HEK293 (cell line): ENCODE measurements around the gene GPR179.

ENCODE experiments used
- HOXC10 ChIP-seq: sonication (generic); formaldehyde crosslinking; IDR thresholded peaks from 2 replicates; pipeline ENCODE4 v1.8.1; 2023; ENCODE audit warnings: mild to moderate bottlenecking, missing genetic modification reagents
- KLF1 ChIP-seq: fragments of 450-650 bp; formaldehyde crosslinking; IDR thresholded peaks from 2 replicates; pipeline ENCODE4 v1.5.1; 2016; ENCODE audit warnings: missing biosample characterization, missing genetic modification characterization
- KLF8 ChIP-seq: fragments of 450-650 bp; formaldehyde crosslinking; IDR thresholded peaks from 2 replicates; pipeline ENCODE4 v1.5.1; 2016; ENCODE audit warnings: missing biosample characterization, missing genetic modification characterization
- TCF7L2 ChIP-seq: IDR thresholded peaks from 2 replicates; pipeline ENCODE4 v1.6.1; 2011; ENCODE audit warnings: low read depth, mild to moderate bottlenecking, inconsistent platforms, low read length, moderate library complexity, borderline replicate concordance
- ZIC2 ChIP-seq: fragments of 450-650 bp; formaldehyde crosslinking; IDR thresholded peaks from 2 replicates; pipeline ENCODE4 v1.5.1; 2016; ENCODE audit warnings: missing biosample characterization, missing genetic modification characterization
- ZNF133 ChIP-seq: fragments of 450-650 bp; formaldehyde crosslinking; IDR thresholded peaks from 2 replicates; pipeline ENCODE4 v1.5.1; 2016; ENCODE audit warnings: missing biosample characterization, missing genetic modification characterization
- ZNF211 ChIP-seq: fragments of 450-650 bp; formaldehyde crosslinking; IDR thresholded peaks from 2 replicates; pipeline ENCODE4 v1.5.1; 2016; ENCODE audit warnings: low read depth, missing biosample characterization, missing genetic modification characterization
- ZNF394 ChIP-seq: fragments of 450-650 bp; formaldehyde crosslinking; IDR thresholded peaks from 2 replicates; pipeline ENCODE4 v1.5.1; 2016; ENCODE audit warnings: missing biosample characterization, missing genetic modification characterization, mild to moderate bottlenecking, moderate library complexity, borderline replicate concordance
- ZNF416 ChIP-seq: fragments of 450-650 bp; formaldehyde crosslinking; IDR thresholded peaks from 2 replicates; pipeline ENCODE4 v1.5.1; 2016; ENCODE audit warnings: missing biosample characterization, missing genetic modification characterization
- ZNF433 ChIP-seq: fragments of 450-650 bp; formaldehyde crosslinking; IDR thresholded peaks from 2 replicates; pipeline ENCODE4 v1.5.1; 2016; ENCODE audit warnings: missing biosample characterization, missing genetic modification characterization, low read depth
- ZNF530 ChIP-seq: fragments of 450-650 bp; formaldehyde crosslinking; IDR thresholded peaks from 2 replicates; pipeline ENCODE4 v1.5.1; 2016; ENCODE audit warnings: low read depth, missing biosample characterization, missing genetic modification characterization
- ZNF701 ChIP-seq: fragments of 450-650 bp; formaldehyde crosslinking; IDR thresholded peaks from 2 replicates; pipeline ENCODE4 v1.5.1; 2016; ENCODE audit warnings: missing biosample characterization, missing genetic modification characterization
- ZSCAN23 ChIP-seq: fragments of 450-650 bp; formaldehyde crosslinking; IDR thresholded peaks from 2 replicates; pipeline ENCODE4 v1.5.1; 2016; ENCODE audit warnings: missing biosample characterization, missing genetic modification characterization
- TF ChIP-seq, protein P1 (sequence below): fragments of 450-650 bp; formaldehyde crosslinking; IDR thresholded peaks from 2 replicates; pipeline ENCODE4 v1.5.1; 2016; ENCODE audit warnings: missing biosample characterization, missing genetic modification characterization
- TF ChIP-seq, protein P2 (sequence below): fragments of 450-650 bp; formaldehyde crosslinking; IDR thresholded peaks from 2 replicates; pipeline ENCODE4 v1.5.1; 2016; ENCODE audit warnings: missing biosample characterization, missing genetic modification characterization
- TF ChIP-seq, protein P3 (sequence below): fragments of 450-650 bp; formaldehyde crosslinking; IDR thresholded peaks from 2 replicates; pipeline ENCODE4 v1.5.1; 2017; ENCODE audit warnings: missing biosample characterization, missing genetic modification characterization
- TF ChIP-seq, protein P4 (sequence below): fragments of 450-650 bp; formaldehyde crosslinking; conservative IDR thresholded peaks from 2 replicates; pipeline ENCODE4 v1.5.1; 2016; ENCODE audit warnings: low read depth, missing biosample characterization, missing genetic modification characterization
- TF ChIP-seq, protein P5 (sequence below): fragments of 450-650 bp; formaldehyde crosslinking; IDR thresholded peaks from 2 replicates; pipeline ENCODE4 v1.5.1; 2017; ENCODE audit warnings: missing biosample characterization, missing genetic modification characterization
- TF ChIP-seq, protein P6 (sequence below): fragments of 450-650 bp; formaldehyde crosslinking; IDR thresholded peaks from 2 replicates; pipeline ENCODE4 v1.5.1; 2016; ENCODE audit warnings: missing biosample characterization, missing genetic modification characterization
- TF ChIP-seq, protein P7 (sequence below): fragments of 450-650 bp; formaldehyde crosslinking; IDR thresholded peaks from 2 replicates; pipeline ENCODE4 v1.5.1; 2016; ENCODE audit warnings: missing biosample characterization, missing genetic modification characterization

The GPR179 gene

DNA sequence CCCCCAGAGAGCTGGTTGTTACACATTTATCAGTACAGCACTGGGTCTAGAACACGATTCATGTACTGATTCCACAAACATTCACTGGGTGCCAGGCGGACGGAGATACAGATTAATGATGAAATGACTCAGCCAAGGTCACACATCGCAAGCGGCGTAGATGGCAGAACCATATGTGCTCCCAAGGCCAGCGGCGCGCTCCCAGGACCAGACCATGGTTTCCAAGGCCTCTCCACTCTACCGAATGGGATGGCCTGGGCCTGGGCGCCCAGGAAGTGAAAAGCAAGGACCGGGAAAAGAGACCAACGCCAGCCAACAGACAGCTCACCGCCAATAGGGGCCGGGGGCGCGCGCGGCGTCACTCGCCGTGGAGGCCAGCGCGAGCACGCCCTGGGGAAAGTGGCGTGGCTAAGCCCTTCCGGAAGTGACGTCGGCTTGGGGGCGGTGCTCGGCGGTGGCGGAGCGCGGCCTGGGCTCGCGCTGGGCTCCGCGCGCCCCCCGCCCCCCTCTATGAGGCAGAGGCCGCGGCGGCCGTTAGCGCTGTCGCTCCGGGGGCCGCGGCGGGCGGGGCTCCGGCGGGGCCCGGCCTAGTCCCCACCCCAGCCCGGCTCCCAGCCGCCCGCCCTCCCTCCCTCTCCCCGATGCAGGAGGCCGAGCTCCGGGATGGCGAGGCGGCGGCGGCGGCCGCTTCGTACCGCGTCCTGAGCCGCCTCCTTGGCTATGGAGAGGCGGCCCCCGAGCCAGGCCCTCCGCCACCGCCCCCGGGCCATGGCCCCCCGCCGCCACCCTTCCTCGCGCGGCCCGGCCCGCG, 7.9 kb upstream of the GPR179 start, which contains the start of gene SOCS7 (continued):
- TF ChIP-seq TCF7L2 (no peak), ZIC2 (tag by site-specific recombination) (no peak), ZSCAN23 (tag by site-specific recombination) (no peak), ZNF211 (no peak), KLF8 (tag by site-specific recombination) (peak; percentile 55; the same call in 1 of the 2 replicates), KLF1 (tag by site-specific recombination) (peak; percentile 30; the same call in 1 of the 2 replicates), ZNF416 (tag by site-specific recombination) (no peak), ZNF433 (tag by site-specific recombination) (no peak), ZNF530 (no peak), ZNF133 (tag by site-specific recombination) (no peak), ZNF701 (tag by site-specific recombination) (no peak), HOXC10 (no peak), ZNF394 (tag by site-specific recombination) (no peak)
- TF ChIP-seq, protein P1, sequence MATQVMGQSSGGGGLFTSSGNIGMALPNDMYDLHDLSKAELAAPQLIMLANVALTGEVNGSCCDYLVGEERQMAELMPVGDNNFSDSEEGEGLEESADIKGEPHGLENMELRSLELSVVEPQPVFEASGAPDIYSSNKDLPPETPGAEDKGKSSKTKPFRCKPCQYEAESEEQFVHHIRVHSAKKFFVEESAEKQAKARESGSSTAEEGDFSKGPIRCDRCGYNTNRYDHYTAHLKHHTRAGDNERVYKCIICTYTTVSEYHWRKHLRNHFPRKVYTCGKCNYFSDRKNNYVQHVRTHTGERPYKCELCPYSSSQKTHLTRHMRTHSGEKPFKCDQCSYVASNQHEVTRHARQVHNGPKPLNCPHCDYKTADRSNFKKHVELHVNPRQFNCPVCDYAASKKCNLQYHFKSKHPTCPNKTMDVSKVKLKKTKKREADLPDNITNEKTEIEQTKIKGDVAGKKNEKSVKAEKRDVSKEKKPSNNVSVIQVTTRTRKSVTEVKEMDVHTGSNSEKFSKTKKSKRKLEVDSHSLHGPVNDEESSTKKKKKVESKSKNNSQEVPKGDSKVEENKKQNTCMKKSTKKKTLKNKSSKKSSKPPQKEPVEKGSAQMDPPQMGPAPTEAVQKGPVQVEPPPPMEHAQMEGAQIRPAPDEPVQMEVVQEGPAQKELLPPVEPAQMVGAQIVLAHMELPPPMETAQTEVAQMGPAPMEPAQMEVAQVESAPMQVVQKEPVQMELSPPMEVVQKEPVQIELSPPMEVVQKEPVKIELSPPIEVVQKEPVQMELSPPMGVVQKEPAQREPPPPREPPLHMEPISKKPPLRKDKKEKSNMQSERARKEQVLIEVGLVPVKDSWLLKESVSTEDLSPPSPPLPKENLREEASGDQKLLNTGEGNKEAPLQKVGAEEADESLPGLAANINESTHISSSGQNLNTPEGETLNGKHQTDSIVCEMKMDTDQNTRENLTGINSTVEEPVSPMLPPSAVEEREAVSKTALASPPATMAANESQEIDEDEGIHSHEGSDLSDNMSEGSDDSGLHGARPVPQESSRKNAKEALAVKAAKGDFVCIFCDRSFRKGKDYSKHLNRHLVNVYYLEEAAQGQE (tag by site-specific recombination): no peak
- TF ChIP-seq, protein P2, sequence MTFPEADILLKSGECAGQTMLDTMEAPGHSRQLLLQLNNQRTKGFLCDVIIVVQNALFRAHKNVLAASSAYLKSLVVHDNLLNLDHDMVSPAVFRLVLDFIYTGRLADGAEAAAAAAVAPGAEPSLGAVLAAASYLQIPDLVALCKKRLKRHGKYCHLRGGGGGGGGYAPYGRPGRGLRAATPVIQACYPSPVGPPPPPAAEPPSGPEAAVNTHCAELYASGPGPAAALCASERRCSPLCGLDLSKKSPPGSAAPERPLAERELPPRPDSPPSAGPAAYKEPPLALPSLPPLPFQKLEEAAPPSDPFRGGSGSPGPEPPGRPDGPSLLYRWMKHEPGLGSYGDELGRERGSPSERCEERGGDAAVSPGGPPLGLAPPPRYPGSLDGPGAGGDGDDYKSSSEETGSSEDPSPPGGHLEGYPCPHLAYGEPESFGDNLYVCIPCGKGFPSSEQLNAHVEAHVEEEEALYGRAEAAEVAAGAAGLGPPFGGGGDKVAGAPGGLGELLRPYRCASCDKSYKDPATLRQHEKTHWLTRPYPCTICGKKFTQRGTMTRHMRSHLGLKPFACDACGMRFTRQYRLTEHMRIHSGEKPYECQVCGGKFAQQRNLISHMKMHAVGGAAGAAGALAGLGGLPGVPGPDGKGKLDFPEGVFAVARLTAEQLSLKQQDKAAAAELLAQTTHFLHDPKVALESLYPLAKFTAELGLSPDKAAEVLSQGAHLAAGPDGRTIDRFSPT (tag by site-specific recombination): no peak
- TF ChIP-seq, protein P3, sequence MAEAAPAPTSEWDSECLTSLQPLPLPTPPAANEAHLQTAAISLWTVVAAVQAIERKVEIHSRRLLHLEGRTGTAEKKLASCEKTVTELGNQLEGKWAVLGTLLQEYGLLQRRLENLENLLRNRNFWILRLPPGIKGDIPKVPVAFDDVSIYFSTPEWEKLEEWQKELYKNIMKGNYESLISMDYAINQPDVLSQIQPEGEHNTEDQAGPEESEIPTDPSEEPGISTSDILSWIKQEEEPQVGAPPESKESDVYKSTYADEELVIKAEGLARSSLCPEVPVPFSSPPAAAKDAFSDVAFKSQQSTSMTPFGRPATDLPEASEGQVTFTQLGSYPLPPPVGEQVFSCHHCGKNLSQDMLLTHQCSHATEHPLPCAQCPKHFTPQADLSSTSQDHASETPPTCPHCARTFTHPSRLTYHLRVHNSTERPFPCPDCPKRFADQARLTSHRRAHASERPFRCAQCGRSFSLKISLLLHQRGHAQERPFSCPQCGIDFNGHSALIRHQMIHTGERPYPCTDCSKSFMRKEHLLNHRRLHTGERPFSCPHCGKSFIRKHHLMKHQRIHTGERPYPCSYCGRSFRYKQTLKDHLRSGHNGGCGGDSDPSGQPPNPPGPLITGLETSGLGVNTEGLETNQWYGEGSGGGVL (tag by site-specific recombination): no peak
- TF ChIP-seq, protein P4, sequence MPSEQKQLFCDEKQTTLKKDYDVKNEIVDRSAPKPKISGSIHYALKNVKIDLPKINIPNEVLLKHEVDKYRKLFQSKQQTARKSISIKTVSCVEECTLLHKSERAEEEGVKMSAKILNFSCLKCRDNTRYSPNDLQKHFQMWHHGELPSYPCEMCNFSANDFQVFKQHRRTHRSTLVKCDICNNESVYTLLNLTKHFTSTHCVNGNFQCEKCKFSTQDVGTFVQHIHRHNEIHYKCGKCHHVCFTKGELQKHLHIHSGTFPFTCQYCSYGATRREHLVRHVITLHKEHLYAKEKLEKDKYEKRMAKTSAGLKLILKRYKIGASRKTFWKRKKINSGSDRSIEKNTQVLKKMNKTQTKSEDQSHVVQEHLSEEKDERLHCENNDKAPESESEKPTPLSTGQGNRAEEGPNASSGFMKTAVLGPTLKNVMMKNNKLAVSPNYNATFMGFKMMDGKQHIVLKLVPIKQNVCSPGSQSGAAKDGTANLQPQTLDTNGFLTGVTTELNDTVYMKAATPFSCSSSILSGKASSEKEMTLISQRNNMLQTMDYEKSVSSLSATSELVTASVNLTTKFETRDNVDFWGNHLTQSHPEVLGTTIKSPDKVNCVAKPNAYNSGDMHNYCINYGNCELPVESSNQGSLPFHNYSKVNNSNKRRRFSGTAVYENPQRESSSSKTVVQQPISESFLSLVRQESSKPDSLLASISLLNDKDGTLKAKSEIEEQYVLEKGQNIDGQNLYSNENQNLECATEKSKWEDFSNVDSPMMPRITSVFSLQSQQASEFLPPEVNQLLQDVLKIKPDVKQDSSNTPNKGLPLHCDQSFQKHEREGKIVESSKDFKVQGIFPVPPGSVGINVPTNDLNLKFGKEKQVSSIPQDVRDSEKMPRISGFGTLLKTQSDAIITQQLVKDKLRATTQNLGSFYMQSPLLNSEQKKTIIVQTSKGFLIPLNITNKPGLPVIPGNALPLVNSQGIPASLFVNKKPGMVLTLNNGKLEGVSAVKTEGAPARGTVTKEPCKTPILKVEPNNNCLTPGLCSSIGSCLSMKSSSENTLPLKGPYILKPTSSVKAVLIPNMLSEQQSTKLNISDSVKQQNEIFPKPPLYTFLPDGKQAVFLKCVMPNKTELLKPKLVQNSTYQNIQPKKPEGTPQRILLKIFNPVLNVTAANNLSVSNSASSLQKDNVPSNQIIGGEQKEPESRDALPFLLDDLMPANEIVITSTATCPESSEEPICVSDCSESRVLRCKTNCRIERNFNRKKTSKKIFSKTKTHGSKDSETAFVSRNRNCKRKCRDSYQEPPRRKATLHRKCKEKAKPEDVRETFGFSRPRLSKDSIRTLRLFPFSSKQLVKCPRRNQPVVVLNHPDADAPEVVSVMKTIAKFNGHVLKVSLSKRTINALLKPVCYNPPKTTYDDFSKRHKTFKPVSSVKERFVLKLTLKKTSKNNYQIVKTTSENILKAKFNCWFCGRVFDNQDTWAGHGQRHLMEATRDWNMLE (tag by site-specific recombination): peak; percentile 50; the same call in 1 of the 2 replicates
- TF ChIP-seq, protein P5, sequence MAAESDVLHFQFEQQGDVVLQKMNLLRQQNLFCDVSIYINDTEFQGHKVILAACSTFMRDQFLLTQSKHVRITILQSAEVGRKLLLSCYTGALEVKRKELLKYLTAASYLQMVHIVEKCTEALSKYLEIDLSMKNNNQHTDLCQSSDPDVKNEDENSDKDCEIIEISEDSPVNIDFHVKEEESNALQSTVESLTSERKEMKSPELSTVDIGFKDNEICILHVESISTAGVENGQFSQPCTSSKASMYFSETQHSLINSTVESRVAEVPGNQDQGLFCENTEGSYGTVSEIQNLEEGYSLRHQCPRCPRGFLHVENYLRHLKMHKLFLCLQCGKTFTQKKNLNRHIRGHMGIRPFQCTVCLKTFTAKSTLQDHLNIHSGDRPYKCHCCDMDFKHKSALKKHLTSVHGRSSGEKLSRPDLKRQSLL (tag by site-specific recombination): no peak
- TF ChIP-seq, protein P6, sequence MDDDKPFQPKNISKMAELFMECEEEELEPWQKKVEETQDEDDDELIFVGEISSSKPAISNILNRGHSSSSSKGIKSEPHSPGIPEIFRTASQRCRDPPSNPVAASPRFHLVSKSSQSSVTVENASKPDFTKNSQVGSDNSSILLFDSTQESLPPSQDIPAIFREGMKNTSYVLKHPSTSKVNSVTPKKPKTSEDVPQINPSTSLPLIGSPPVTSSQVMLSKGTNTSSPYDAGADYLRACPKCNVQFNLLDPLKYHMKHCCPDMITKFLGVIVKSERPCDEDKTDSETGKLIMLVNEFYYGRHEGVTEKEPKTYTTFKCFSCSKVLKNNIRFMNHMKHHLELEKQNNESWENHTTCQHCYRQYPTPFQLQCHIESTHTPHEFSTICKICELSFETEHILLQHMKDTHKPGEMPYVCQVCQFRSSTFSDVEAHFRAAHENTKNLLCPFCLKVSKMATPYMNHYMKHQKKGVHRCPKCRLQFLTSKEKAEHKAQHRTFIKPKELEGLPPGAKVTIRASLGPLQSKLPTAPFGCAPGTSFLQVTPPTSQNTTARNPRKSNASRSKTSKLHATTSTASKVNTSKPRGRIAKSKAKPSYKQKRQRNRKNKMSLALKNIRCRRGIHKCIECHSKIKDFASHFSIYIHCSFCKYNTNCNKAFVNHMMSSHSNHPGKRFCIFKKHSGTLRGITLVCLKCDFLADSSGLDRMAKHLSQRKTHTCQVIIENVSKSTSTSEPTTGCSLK (tag by site-specific recombination): no peak
- TF ChIP-seq, protein P7, sequence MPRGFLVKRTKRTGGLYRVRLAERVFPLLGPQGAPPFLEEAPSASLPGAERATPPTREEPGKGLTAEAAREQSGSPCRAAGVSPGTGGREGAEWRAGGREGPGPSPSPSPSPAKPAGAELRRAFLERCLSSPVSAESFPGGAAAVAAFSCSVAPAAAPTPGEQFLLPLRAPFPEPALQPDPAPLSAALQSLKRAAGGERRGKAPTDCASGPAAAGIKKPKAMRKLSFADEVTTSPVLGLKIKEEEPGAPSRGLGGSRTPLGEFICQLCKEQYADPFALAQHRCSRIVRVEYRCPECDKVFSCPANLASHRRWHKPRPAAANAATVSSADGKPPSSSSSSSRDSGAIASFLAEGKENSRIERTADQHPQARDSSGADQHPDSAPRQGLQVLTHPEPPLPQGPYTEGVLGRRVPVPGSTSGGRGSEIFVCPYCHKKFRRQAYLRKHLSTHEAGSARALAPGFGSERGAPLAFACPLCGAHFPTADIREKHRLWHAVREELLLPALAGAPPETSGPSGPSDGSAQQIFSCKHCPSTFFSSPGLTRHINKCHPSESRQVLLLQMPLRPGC (tag by site-specific recombination): peak; percentile 54; the same call in 1 of the 2 replicates
